Measurements from ENCODE around the gene KIAA0753.

DNA sequence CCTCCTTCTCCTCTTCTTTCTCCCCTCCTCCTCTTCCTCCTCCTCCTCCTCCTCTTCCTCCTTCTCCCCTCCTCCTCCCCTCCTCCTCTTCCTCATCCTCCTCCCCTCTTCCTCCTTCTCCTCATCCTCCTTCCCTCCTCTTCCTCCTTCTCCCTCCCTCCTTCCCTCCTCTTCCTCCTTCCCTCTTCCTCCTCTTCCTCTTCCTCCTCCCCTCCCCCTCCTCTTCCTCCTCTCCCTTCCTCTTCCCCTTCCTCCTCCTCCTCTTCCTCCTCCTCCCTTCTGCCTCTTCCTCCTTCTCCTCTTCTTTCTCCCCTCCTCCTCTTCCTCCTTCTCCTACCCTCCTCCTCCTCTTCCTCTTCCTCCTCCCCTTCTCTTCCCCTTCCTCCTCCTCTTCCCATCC is 79.1 kb downstream of the KIAA0753 start:
- no peak for TF ChIP-seq EP300 (IDR thresholded peaks at IDR 0.05)
- TF ChIP-seq, protein P1, sequence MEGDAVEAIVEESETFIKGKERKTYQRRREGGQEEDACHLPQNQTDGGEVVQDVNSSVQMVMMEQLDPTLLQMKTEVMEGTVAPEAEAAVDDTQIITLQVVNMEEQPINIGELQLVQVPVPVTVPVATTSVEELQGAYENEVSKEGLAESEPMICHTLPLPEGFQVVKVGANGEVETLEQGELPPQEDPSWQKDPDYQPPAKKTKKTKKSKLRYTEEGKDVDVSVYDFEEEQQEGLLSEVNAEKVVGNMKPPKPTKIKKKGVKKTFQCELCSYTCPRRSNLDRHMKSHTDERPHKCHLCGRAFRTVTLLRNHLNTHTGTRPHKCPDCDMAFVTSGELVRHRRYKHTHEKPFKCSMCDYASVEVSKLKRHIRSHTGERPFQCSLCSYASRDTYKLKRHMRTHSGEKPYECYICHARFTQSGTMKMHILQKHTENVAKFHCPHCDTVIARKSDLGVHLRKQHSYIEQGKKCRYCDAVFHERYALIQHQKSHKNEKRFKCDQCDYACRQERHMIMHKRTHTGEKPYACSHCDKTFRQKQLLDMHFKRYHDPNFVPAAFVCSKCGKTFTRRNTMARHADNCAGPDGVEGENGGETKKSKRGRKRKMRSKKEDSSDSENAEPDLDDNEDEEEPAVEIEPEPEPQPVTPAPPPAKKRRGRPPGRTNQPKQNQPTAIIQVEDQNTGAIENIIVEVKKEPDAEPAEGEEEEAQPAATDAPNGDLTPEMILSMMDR (IDR thresholded peaks at IDR 0.05): no peak

All from gastroesophageal sphincter (tissue), 3 donors.